Panc1 (cell line): ENCODE results near the gene GABRG3. TPM values are rescaled to one million over a fixed set of nuclear protein-coding genes. Genes with fewer than 3 reads are reported as not detected.

Experiments used
- ATAC-seq: fragments of 200-7000 bp; cut with Tn5 transposase; 2 replicates; pipeline ENCODE4 v1.9.1; 2020; ENCODE audit warnings: mild to moderate bottlenecking, moderate library complexity
- BruUV-seq: library from RNA; stranded (reverse); fragments of 400-500 nt; replicated peaks from 2 replicates; lab custom pipeline; 2021; lab: Mats Ljungman, UMichigan
- CTCF ChIA-PET: fragments of 300-600 bp; sonication (Branson Sonifier 250); formaldehyde crosslinking; loops from one replicate; lab custom pipeline; 2022; ENCODE audit warnings: antibody characterized with exemption; lab: Charles Lee
- POLR2A ChIA-PET: fragments of 300-600 bp; sonication (Branson Sonifier 250); formaldehyde crosslinking; loops from one replicate; lab custom pipeline; 2022; ENCODE audit warnings: antibody characterized with exemption; lab: Charles Lee
- DNase-seq: peaks from one replicate; pipeline ENCODE4 v3.0.0-alpha.2; 2010; ENCODE audit warnings: low read depth, low spot score
- H3K27ac ChIP-seq: 2 replicates; pipeline ENCODE4 v1.5.1; 2011; ENCODE audit warnings: mild to moderate bottlenecking, low read length, inconsistent platforms
- H3K27me3 ChIP-seq: fragments of 200-500 bp; sonication (Bioruptor generic); 2 replicates; pipeline ENCODE4 v1.6.0; 2014; ENCODE audit warnings: low read length, inconsistent platforms; ENCODE audit not compliant: control insufficient read depth, insufficient read depth
- H3K36me3 ChIP-seq: fragments of 200-500 bp; sonication (Bioruptor generic); 2 replicates; pipeline ENCODE4 v1.5.1; 2014; ENCODE audit warnings: inconsistent platforms, mild to moderate bottlenecking, low read length, moderate library complexity; ENCODE audit not compliant: control insufficient read depth, insufficient read depth
- H3K4me1 ChIP-seq: 2 replicates; pipeline ENCODE4 v1.5.1; 2011; ENCODE audit warnings: inconsistent platforms, mild to moderate bottlenecking, low read length, moderate library complexity; ENCODE audit not compliant: control insufficient read depth, insufficient read depth
- H3K4me3 ChIP-seq, 2 experiments: 2 replicates each; pipeline ENCODE4 v1.5.1; 2011 to 2012; ENCODE audit warnings: low read depth in 2 of 2, low read length in 2 of 2, mild to moderate bottlenecking in 2 of 2, inconsistent platforms in 1 of 2, moderate library complexity in 1 of 2
- H3K9me3 ChIP-seq: fragments of 200-500 bp; sonication (Bioruptor generic); 2 replicates; pipeline ENCODE4 v1.5.1; 2014; ENCODE audit warnings: low read depth, mild to moderate bottlenecking, inconsistent platforms, low read length, moderate library complexity; ENCODE audit not compliant: control insufficient read depth, insufficient read depth
- CTCF ChIP-seq: fragments of 450-650 bp; IDR thresholded peaks from 2 replicates; pipeline ENCODE4 v1.5.1; 2017; ENCODE audit warnings: mild to moderate bottlenecking
- POLR2AphosphoS5 ChIP-seq: IDR thresholded peaks from 2 replicates; pipeline ENCODE4 v1.6.1; 2012; ENCODE audit warnings: mild to moderate bottlenecking, low read depth, low read length, moderate library complexity
- REST ChIP-seq, 2 experiments: IDR thresholded peaks; 2 replicates each; pipeline ENCODE4 v1.6.1; 2011 to 2012; ENCODE audit warnings: low read depth in 2 of 2, control low read depth in 1 of 2, low read length in 1 of 2, mild to moderate bottlenecking in 1 of 2, moderate library complexity in 1 of 2; ENCODE audit not compliant: insufficient read depth in 1 of 2
- SIN3A ChIP-seq: IDR thresholded peaks from 2 replicates; pipeline ENCODE4 v1.6.1; 2012; ENCODE audit warnings: low read depth, mild to moderate bottlenecking, low read length, moderate library complexity, borderline replicate concordance; ENCODE audit not compliant: insufficient read depth
- TCF7L2 ChIP-seq: IDR thresholded peaks from 2 replicates; pipeline ENCODE4 v1.6.1; 2011; ENCODE audit warnings: mild to moderate bottlenecking, low read depth, low read length, inconsistent platforms
- in situ Hi-C: cut with HindIII; loops from 2 replicates; pipeline ENCODE4 v1.10.0; 2016; ENCODE audit warnings: low sequenced_read_pairs, low pct_unique_long_range_greater_than_20kb
- intact Hi-C: fragments of 100-400 bp; cut with micrococcal nuclease; formaldehyde crosslinking; loops from one replicate; pipeline ENCODE4 v1.10.0; 2022; ENCODE audit not compliant: unreplicated experiment
- total RNA-seq: library from RNA; stranded (reverse); gene quantifications from one replicate; pipeline ENCODE4 v1.2.1, GENCODE V29; 2021; ENCODE audit not compliant: unreplicated experiment

Gene GABRG3
- total RNA-seq, 1 experiment from 2014 or later = not detected

- Histone ChIP-seq H3K27me3 (no peaks in the 10 kb centered on the region), H3K36me3 (no peaks in the 10 kb centered on the region), H3K9me3 (no peaks in the 10 kb centered on the region), H3K27ac (no peak overlapping the region), H3K4me3 (no peak overlapping the region), H3K4me1 (no peaks in the 10 kb centered on the region)
- CTCF ChIA-PET = no interaction called here
- in situ Hi-C loops (no loop called here), intact Hi-C loops (no loop called here)
- DNase-seq (no peak), ATAC-seq (no peak)
- no TSS peak for BruUV-seq
- no peak for TF ChIP-seq TCF7L2
- POLR2A ChIA-PET = no interaction called here
These were observed 440.1 kb downstream of the GABRG3 start for GRCh38 chr15:27410996-27411605.

- Histone ChIP-seq H3K27me3 (no peaks in the 10 kb centered on the region), H3K9me3 (no peaks in the 10 kb centered on the region), H3K27ac (no peak overlapping the region), H3K4me3 (no peak overlapping the region), H3K4me1 (no peaks in the 10 kb centered on the region), H3K36me3 (no peaks in the 10 kb centered on the region)
- ChIA-PET CTCF (no interaction called here), POLR2A (no interaction called here)
- DNase-seq (no peak), ATAC-seq (no peak)
- no TSS peak for BruUV-seq
- in situ Hi-C loops (no loop called here), intact Hi-C loops (no loop called here)
- TF ChIP-seq SIN3A (no peak), TCF7L2 (no peak), POLR2AphosphoS5 (no peak), REST (IDR thresholded peaks at IDR 0.05; ENCODE audit: insufficient read depth in 1 of 2, low read depth in 2 of 2, low read length in 1 of 2) (no peak), CTCF (no peak)
These were observed 441.4 kb downstream of the GABRG3 start for GRCh38 chr15:27412415-27412814.

- intact Hi-C loops (no loop called here), in situ Hi-C loops (no loop called here)
- DNase-seq = no peak
- ChIA-PET POLR2A (no interaction called here), CTCF (no interaction called here)
- Histone ChIP-seq H3K27ac (no peak overlapping the region), H3K4me1 (no peaks in the 10 kb centered on the region), H3K27me3 (no peaks in the 10 kb centered on the region), H3K36me3 (no peaks in the 10 kb centered on the region), H3K4me3 (no peak overlapping the region), H3K9me3 (no peaks in the 10 kb centered on the region)
- ATAC-seq = no peak
- TF ChIP-seq SIN3A (no peak), REST (IDR thresholded peaks at IDR 0.05; ENCODE audit: insufficient read depth in 1 of 2, low read depth in 2 of 2, low read length in 1 of 2) (no peak)
- BruUV-seq = no TSS peak
These were observed 443.3 kb downstream of the GABRG3 start for GRCh38 chr15:27414168-27414870.
